ENCODE results near the gene KRT80. TPM values are rescaled to one million over a fixed set of nuclear protein-coding genes. Genes with fewer than 3 reads are reported as not detected.

KRT80 gene
- total RNA-seq, result 2.4 and 7.2 TPM in 2 replicates

DNA sequence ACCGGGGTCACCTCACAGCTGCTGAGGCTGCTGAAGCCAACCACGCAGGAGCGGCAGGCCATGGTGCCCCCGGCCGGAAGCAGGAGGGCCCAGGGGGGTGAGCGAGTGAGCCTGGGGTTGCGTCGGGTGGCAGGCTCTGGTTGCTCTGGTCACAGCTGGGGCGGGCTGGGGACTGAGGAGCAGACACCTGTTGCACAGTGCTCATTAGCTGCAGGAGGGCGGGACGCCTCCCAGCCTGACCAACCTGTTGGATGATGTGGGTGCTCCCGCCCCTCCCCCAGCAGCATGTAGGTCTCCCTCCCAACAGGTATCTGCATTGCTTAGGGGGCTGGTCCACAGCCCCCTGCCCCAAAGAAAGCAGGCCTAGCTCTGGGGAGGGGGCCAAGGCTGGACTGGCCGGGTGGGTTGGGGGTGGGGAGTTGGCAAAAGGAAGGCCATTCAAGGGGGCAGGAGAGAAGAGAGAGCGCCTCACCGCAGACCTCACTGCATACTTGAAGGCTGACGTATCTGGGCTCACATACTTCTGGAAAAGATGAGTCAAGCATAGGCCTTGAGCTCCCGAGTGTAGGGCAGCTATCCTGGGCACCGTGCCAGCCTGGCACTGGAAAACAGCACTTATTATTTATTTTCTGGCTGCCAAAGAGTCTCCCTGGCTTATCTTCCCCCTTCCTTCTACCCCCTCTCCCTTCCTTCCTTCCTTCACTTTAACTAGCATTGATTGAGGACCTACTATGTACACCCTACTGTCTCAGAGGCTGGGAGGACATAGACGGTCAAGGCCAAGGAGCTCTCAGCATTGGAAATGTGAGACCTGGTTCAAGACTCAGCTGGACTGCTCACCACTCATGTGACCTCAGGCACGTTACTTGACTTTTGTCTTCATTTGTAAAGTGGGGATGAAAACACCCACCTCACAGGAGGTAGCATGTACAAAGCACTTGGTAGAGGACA lies at the start of gene KRT80:
KRT80 (minus strand) TSS at position 174 of the 951 bp plus-strand sequence; CDS start at position 62, 112 bp downstream.

DNA sequence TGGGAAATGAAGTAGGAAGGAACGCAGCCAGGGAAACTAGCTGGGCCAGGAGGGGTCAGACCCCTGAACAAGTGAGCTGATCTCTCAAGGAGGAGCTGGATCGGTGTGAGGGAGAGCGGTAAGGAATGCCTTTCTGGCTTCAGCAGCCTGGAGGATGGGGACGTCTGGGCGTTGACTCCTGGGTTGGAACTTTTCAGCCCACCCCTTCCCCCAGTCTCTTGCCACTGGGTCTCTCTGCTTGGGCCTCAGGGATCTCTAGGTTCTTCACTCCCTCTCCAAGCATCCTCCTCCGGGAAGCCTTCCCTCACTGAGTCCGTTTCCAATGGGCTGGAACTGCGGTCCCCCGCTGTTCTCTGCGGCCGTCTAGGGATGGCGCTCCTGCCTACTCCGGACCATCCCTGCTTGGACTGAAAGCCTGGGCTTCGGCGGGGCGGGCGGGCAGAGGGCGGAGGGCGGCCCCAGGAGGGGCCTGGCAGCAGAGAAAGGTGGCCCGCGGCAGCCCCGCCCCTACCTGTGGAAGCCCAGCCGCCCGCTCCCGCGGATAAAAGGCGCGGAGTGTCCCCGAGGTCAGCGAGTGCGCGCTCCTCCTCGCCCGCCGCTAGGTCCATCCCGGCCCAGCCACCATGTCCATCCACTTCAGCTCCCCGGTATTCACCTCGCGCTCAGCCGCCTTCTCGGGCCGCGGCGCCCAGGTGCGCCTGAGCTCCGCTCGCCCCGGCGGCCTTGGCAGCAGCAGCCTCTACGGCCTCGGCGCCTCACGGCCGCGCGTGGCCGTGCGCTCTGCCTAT lies 41.1 kb upstream of the KRT80 start, which contains the start of gene KRT7:
KRT7 (plus strand) TSS at position 570 of the 788 bp plus-strand sequence; CDS start at position 624, 54 bp downstream.

Other genes starting within 250 kb of the KRT80 start
- gene ACVR1B, start 240.3 kb downstream of the KRT80 start, total RNA-seq, result 12.4 and 18.3 TPM in 2 replicates
- 39.4 and 58.5 TPM in 2 replicates for gene TAMALIN, start 185.1 kb downstream of the KRT80 start, total RNA-seq
- 0.38 and 0.98 TPM in 2 replicates for gene NR4A1, start 140.6 kb downstream of the KRT80 start, total RNA-seq
- 41.7 and 45.7 TPM in 2 replicates for gene ATG101, start 122.0 kb downstream of the KRT80 start, total RNA-seq
- 0.19 TPM in 1 of 2 replicates, not detected in the other for gene SMIM41, start 112.3 kb downstream of the KRT80 start, total RNA-seq
- 129 and 1,019 TPM in 2 replicates for gene KRT7, start 41.2 kb upstream of the KRT80 start, total RNA-seq
- not detected in 2 replicates for gene KRT86, start 82.6 kb upstream of the KRT80 start, total RNA-seq
- not detected in 2 replicates for gene KRT81, start 99.5 kb upstream of the KRT80 start, total RNA-seq
- gene KRT83, start 129.4 kb upstream of the KRT80 start, total RNA-seq, result not detected in 2 replicates
- gene KRT85, start 175.5 kb upstream of the KRT80 start, total RNA-seq, result not detected in 2 replicates
- not detected in 2 replicates for gene KRT84, start 193.6 kb upstream of the KRT80 start, total RNA-seq
- gene KRT82, start 214.3 kb upstream of the KRT80 start, total RNA-seq, result not detected in 2 replicates
- gene KRT75, start 242.4 kb upstream of the KRT80 start, total RNA-seq, result not detected in 2 replicates

Measured in vein endothelial cell (primary cell).